Activated naive CD8-positive, alpha-beta T cell treated with anti-CD3 and anti-CD28 coated beads for 36 hours (primary cell): ENCODE measurements around the gene RANBP10. TPM values are rescaled to one million over a fixed set of nuclear protein-coding genes. Genes with fewer than 3 reads are reported as not detected.
"Not testable (repeated sequence)": the region's sequence is repeated elsewhere in the genome, so short reads cannot be mapped to it uniquely, and the experiment has no call there.

Experiments used
- DNase-seq: peaks from one replicate; pipeline ENCODE4 v3.0.0; 2021
- H3K27ac Mint-ChIP-seq: one replicate; pipeline ENCODE4 v1.8.0; 2022; ENCODE audit warnings: mild to moderate bottlenecking, moderate library complexity, mixed read lengths
- H3K27me3 Mint-ChIP-seq: one replicate; pipeline ENCODE4 v1.8.0; 2022; ENCODE audit warnings: mild to moderate bottlenecking, mixed read lengths
- H3K36me3 Mint-ChIP-seq: one replicate; pipeline ENCODE4 v1.8.0; 2021; ENCODE audit warnings: mild to moderate bottlenecking, mixed read lengths
- H3K4me1 Mint-ChIP-seq: one replicate; pipeline ENCODE4 v1.8.0; 2021; ENCODE audit warnings: mixed read lengths
- H3K4me3 Mint-ChIP-seq: one replicate; pipeline ENCODE4 v1.8.0; 2022; ENCODE audit warnings: mild to moderate bottlenecking, moderate library complexity, mixed read lengths
- H3K9me3 Mint-ChIP-seq: one replicate; pipeline ENCODE4 v1.8.0; 2022; ENCODE audit warnings: mixed read lengths
- total RNA-seq, 2 experiments: library from RNA; stranded (reverse); gene quantifications; one replicate each; pipeline ENCODE4 v1.2.3, GENCODE V29; 2021

Gene RANBP10
- total RNA-seq, 2 experiments from 2014 or later, result 16.1 to 16.2 TPM

DNA sequence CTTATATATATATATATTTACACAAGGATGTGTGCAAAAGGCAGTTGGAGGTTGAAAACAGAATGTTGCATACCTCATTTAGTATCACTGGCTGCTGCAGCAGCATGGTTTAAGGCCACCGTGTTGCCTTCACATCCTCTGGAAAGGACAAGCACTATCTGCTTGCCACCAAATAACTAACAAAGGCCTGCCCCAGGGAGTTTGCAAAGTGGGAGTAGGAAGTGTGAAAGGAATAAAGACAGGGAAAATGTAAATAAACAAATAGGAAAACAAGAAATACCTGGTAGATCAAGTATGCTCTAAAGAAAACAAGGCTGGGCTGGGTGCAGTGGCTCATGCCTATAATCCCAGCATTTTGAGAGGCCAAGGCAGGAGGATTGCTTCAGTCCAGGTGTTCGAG is 53.7 kb downstream of the RANBP10 start:
- Mint-ChIP-seq H3K4me3 (no peak overlapping the region), H3K4me1 (peaks cover 5% of the 10 kb centered on the region), H3K36me3 (no peaks in the 10 kb centered on the region), H3K27me3 (no peaks in the 10 kb centered on the region), H3K9me3 (no peaks in the 10 kb centered on the region), H3K27ac (no peak overlapping the region)
- no peak for DNase-seq

DNA sequence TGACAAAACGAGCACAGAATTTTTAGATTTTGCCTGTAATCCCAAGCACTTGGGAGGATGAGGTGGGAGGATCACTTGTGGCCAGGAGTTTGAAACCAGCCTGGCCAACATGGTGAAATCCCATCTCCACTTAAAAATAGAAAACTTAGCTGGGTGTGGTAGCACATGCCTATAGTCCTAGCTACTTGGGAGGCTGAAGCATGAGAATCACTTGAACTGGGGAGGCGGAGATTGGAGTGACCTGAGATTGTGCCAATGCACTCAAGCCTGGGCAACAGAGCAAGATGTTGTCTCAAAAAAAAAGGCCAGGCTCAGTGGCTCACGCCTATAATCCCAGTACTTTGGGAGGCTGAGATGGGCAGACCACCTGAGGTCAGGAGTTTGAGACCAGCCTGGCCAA is 55.0 kb downstream of the RANBP10 start:
- H3K27ac Mint-ChIP-seq, H3K27me3 Mint-ChIP-seq, H3K4me3 Mint-ChIP-seq, H3K4me1 Mint-ChIP-seq, H3K36me3 Mint-ChIP-seq, H3K9me3 Mint-ChIP-seq, DNase-seq: not testable (repeated sequence)

DNA sequence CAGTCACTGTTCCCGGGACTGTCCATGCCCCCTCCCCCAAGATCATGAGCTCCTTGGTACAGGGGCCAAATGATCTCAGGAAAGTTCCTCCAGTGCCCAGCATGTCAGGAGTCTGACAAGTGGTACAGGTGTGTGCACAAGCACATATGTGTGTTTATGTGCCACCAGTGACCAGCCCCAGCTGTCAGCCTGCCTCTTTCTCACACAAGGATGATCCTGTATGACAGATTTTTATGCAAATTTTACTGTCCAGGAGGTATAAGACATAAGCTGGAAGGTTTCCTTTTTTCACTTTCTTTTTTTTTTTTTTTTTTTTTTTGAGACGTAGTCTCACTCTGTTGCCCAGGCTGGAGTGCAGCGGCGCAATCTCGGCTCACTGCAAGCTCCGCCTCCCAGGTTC is 55.9 kb downstream of the RANBP10 start:
- Mint-ChIP-seq H3K9me3 (no peaks in the 10 kb centered on the region), H3K4me3 (no peak overlapping the region), H3K4me1 (peaks cover 5% of the 10 kb centered on the region), H3K27ac (no peak overlapping the region), H3K27me3 (no peaks in the 10 kb centered on the region), H3K36me3 (no peaks in the 10 kb centered on the region)
- DNase-seq, result no peak

DNA sequence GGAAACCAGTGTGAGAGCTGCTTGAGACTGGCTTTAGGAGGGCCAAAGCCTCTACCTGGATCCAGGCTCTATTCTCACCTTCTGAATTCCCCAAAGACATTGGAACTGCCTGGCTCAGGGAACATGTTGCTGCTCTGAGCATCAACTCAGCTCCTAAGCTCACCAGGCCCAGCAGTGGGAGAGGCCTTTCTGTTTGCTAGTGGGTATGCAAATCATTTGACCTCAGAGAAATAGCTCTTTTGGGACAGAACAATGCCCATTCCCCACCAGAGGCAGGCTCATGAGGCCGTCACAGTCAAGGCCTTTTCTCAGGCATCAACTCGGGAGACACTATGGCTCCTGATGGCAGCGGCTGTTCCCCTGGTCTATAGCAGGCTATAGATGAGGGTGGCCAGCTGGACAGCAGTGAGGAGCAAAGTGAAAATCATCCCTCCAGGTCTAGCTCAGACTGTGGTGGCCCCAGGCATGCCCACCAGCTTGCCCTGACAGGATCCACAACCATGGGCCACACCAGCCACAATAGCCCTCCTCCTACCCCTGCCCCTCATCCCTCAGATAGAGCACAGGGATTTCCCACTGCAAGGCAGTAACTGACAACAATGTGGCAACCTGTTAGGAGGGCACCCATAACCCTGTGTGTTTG is 56.8 kb downstream of the RANBP10 start:
- no peak overlapping the region for H3K27ac Mint-ChIP-seq
- no peaks in the 10 kb centered on the region for H3K36me3 Mint-ChIP-seq
- H3K27me3 Mint-ChIP-seq, result no peaks in the 10 kb centered on the region
- no peak for DNase-seq
- no peak overlapping the region for H3K4me3 Mint-ChIP-seq
- H3K4me1 Mint-ChIP-seq, result peaks cover 5% of the 10 kb centered on the region
- no peaks in the 10 kb centered on the region for H3K9me3 Mint-ChIP-seq

GRCh38 chr16:67748834-67749233 is 57.5 kb downstream of the RANBP10 start:
- H3K36me3 Mint-ChIP-seq, result no peaks in the 10 kb centered on the region
- peaks cover 5% of the 10 kb centered on the region for H3K4me1 Mint-ChIP-seq
- H3K4me3 Mint-ChIP-seq, result no peak overlapping the region
- no peak overlapping the region for H3K27ac Mint-ChIP-seq
- H3K9me3 Mint-ChIP-seq, result no peaks in the 10 kb centered on the region
- H3K27me3 Mint-ChIP-seq, result no peaks in the 10 kb centered on the region
- no peak for DNase-seq

- Mint-ChIP-seq H3K27ac (no peak overlapping the region), H3K9me3 (no peaks in the 10 kb centered on the region), H3K36me3 (no peaks in the 10 kb centered on the region), H3K4me3 (no peak overlapping the region), H3K27me3 (no peaks in the 10 kb centered on the region), H3K4me1 (peaks cover 5% of the 10 kb centered on the region)
- DNase-seq, result no peak
These were observed 59.5 kb downstream of the RANBP10 start for GRCh38 chr16:67746846-67747245.

GRCh38 chr16:67741118-67741517 is 65.2 kb downstream of the RANBP10 start:
- DNase-seq, result no peak
- Mint-ChIP-seq H3K4me3 (no peak overlapping the region), H3K9me3 (no peaks in the 10 kb centered on the region), H3K27me3 (no peaks in the 10 kb centered on the region), H3K4me1 (no peaks in the 10 kb centered on the region), H3K36me3 (peaks cover 2% of the 10 kb centered on the region), H3K27ac (no peak overlapping the region)

DNA sequence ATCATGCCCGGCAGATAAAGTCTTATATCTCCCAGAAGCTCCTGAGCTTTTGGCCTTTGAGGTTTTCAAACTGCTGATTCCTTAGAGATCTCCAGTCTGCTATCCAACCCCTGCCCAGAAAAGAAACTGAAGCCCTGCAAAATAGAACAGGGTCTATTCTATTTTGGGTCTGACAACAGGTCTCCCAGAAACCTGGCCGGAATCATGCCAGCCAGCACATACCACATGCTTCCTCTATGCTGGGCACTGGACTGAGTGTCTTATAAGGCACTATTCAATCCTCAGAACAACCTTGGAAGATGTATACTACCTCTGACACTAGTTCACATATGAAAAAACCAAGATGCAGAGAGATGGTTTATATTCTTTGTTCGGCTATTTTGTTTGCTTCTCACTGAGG is 66.0 kb downstream of the RANBP10 start:
- Mint-ChIP-seq H3K36me3 (peaks cover 2% of the 10 kb centered on the region), H3K27me3 (no peaks in the 10 kb centered on the region), H3K4me3 (no peak overlapping the region), H3K9me3 (no peaks in the 10 kb centered on the region), H3K4me1 (no peaks in the 10 kb centered on the region), H3K27ac (no peak overlapping the region)
- no peak for DNase-seq

DNA sequence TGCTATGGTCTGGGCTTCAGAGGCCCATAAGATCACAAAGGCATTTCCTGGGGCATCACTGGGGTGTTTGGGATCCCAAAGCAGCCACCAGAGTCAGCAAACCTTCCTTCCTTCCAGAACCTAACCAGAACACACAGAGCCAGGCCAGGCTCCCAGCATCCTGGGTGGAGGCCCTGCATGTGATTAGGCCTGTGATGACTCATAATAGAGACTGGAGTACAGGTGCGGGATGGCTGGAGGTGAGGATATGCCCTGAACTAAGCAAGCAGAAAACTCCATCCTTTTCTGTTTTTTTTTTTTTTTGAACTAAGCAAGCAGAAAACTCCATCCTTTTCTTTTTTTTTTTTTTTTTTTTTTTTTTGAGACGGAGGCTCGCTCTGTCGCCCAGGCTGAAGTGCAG is 69.5 kb downstream of the RANBP10 start:
- Mint-ChIP-seq H3K27ac (no peak overlapping the region), H3K4me1 (no peaks in the 10 kb centered on the region), H3K27me3 (no peaks in the 10 kb centered on the region), H3K9me3 (no peaks in the 10 kb centered on the region), H3K4me3 (no peak overlapping the region), H3K36me3 (peaks cover 2% of the 10 kb centered on the region)
- no peak for DNase-seq

GRCh38 chr16:67734731-67735201 is 71.6 kb downstream of the RANBP10 start:
- no peak for DNase-seq
- no peak overlapping the region for H3K4me3 Mint-ChIP-seq
- H3K36me3 Mint-ChIP-seq, result peaks cover 3% of the 10 kb centered on the region
- H3K27ac Mint-ChIP-seq, result no peak overlapping the region
- H3K27me3 Mint-ChIP-seq, result no peaks in the 10 kb centered on the region
- H3K4me1 Mint-ChIP-seq, result no peaks in the 10 kb centered on the region
- H3K9me3 Mint-ChIP-seq, result no peaks in the 10 kb centered on the region

GRCh38 chr16:67733734-67734470 is 72.5 kb downstream of the RANBP10 start:
- no peak overlapping the region for H3K27ac Mint-ChIP-seq
- no peaks in the 10 kb centered on the region for H3K9me3 Mint-ChIP-seq
- DNase-seq, result no peak
- no peak overlapping the region for H3K4me3 Mint-ChIP-seq
- no peaks in the 10 kb centered on the region for H3K4me1 Mint-ChIP-seq
- peaks cover 3% of the 10 kb centered on the region for H3K36me3 Mint-ChIP-seq
- no peaks in the 10 kb centered on the region for H3K27me3 Mint-ChIP-seq

DNA sequence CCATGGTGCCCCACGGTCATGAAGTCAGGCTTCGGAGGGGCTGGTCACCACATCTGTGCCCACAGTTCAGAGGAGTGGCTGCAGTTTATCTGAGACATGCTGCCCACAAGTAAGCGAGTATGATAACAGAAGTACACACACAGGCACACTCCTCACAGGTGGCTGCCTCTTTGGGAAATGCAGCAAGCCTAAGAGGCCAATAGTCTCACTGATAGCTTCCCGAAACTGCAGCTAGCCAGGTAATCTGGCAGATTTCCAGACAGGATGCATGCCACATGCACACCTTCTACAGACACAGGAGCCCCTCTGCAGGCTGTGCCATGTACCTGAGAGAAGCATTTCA is 74.6 kb downstream of the RANBP10 start:
- Mint-ChIP-seq H3K4me3 (no peak overlapping the region), H3K27ac (no peak overlapping the region), H3K9me3 (no peaks in the 10 kb centered on the region), H3K27me3 (no peaks in the 10 kb centered on the region), H3K36me3 (peaks cover 3% of the 10 kb centered on the region), H3K4me1 (no peaks in the 10 kb centered on the region)
- no peak for DNase-seq

- no peak overlapping the region for H3K4me3 Mint-ChIP-seq
- H3K36me3 Mint-ChIP-seq, result peaks cover 1% of the 10 kb centered on the region
- H3K27me3 Mint-ChIP-seq, result no peaks in the 10 kb centered on the region
- H3K4me1 Mint-ChIP-seq, result no peaks in the 10 kb centered on the region
- no peak for DNase-seq
- no peak overlapping the region for H3K27ac Mint-ChIP-seq
- no peaks in the 10 kb centered on the region for H3K9me3 Mint-ChIP-seq
These were observed 75.1 kb downstream of the RANBP10 start for GRCh38 chr16:67731071-67731752.

DNA sequence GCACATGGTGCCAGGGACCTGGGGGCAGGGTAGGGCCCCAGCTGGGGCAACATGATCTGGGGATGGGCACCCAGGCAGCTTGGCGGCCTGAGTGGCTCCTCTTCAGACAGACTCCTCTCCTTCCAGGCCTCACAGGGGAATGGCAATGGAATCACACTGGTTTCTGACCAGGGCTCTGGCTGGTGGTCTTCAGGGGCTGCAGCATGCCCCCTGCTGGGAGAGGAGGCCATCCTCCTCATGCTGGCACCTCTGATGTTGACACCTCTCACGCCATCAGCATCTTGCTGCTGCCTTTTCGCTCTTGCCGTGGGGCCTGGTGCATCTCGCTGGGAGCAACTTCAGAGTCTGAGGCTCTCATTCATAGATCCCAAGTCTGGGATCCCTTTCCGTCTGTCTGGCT is 76.0 kb downstream of the RANBP10 start:
- Mint-ChIP-seq H3K9me3 (no peaks in the 10 kb centered on the region), H3K4me1 (no peaks in the 10 kb centered on the region), H3K27me3 (no peaks in the 10 kb centered on the region), H3K4me3 (no peak overlapping the region), H3K27ac (no peak overlapping the region), H3K36me3 (peaks cover 1% of the 10 kb centered on the region)
- DNase-seq, result no peak

GRCh38 chr16:67729636-67730248 is 76.6 kb downstream of the RANBP10 start:
- Mint-ChIP-seq H3K36me3 (peaks cover 4% of the 10 kb centered on the region), H3K4me1 (no peaks in the 10 kb centered on the region), H3K9me3 (no peaks in the 10 kb centered on the region), H3K4me3 (no peak overlapping the region), H3K27ac (no peak overlapping the region), H3K27me3 (no peaks in the 10 kb centered on the region)
- no peak for DNase-seq
